GF-D8 (cell line): ENCODE measurements around the gene HPSE2.
"Not testable (repeated sequence)": the region's sequence is repeated elsewhere in the genome, so short reads cannot be mapped to it uniquely, and the experiment has no call there.

Experiments
- DNase-seq: peaks from one replicate; lab custom pipeline; 2025; lab: John Stamatoyannopoulos, UW

The HPSE2 gene

GRCh38 chr10:98919899-98920298 lies 315.8 kb downstream of the HPSE2 start:
- no peak for DNase-seq

DNA sequence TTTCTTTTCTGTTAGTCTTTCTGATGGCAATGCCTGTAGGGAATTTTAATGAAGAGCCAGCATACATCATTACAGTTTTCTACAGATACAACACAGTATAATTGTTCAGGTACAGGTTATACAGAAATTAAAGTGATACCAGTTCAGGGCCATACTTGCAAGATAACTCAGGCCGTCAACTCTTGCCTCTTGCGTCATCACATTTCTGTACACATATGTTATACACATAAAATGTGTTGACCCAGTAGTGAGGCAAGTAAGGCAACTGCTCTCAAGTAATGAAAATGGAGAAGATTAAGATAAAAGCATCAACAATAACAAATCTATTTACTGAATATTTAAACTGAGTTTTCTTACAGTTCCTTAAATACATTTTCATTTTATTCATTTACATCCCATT lies 317.8 kb downstream of the HPSE2 start:
- no peak for DNase-seq

- DNase-seq, result no peak
These were observed 319.0 kb downstream of the HPSE2 start for GRCh38 chr10:98916526-98917125.

DNA sequence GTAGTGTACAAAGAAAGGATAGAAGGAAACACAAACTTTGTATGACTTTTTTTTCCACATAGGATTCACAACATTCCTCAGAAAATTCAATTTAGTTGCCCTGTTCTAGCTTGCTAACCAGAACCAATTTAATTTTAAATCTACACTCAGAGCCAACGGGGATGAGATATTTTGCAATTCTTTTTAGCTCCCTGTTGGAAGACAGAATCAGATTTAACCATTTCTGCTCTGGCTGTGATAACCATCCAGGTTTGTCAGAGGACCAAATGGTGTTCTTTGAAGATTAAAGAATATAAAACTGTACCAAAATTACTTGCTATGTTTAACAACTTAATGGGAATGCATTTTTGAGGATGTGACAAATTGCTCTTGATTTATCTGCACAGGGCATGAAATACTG lies 319.7 kb downstream of the HPSE2 start:
- no peak for DNase-seq

DNA sequence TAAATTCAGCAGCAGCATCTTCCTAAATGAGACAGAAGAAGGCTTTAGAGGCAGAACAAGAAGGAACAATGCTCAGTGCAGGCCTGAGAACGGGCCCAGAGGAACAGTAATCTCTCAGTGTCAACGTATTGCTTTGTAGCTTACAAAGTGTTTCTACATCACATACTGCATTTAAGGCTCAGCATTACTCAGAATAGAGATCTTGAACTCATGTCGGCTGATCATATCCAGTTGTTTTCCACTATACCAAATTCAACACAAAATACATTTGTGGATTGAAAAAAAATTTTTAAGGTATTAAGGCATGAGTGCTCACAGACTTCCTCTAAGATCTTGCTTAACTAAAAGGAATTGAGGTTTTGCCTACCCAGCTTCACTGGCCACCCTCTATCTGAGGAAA lies 325.1 kb downstream of the HPSE2 start:
- no peak for DNase-seq

- no peak for DNase-seq
These were observed 325.6 kb downstream of the HPSE2 start for GRCh38 chr10:98910048-98910447.

- DNase-seq, result no peak
These were observed 326.8 kb downstream of the HPSE2 start for GRCh38 chr10:98908868-98909267.

DNA sequence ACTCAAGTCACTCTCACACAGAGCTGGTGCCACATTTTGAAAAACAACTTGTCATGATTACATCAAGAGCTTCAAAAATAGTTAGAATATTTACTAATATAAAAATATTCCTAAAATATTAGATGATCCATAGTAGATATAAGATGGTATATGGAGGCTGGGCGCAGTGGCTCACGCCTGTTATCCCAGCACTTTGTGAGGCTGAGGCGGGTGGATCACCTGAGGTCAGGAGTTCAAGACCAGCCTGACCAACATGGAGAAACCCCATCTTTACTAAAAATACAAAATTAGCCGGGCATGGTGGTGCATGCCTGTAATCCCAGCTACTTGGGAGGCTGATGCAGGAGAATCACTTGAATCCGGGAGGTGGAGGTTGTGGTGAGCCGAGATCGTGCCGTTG lies 327.4 kb downstream of the HPSE2 start:
- not testable (repeated sequence) for DNase-seq

- DNase-seq, result no peak
These were observed 334.1 kb downstream of the HPSE2 start for GRCh38 chr10:98901441-98902110.

- no peak for DNase-seq
These were observed 336.6 kb downstream of the HPSE2 start for GRCh38 chr10:98899018-98899417.

- no peak for DNase-seq
These were observed 343.1 kb downstream of the HPSE2 start for GRCh38 chr10:98892523-98892922.

GRCh38 chr10:98886686-98887085 lies 349.0 kb downstream of the HPSE2 start:
- DNase-seq, result no peak

DNA sequence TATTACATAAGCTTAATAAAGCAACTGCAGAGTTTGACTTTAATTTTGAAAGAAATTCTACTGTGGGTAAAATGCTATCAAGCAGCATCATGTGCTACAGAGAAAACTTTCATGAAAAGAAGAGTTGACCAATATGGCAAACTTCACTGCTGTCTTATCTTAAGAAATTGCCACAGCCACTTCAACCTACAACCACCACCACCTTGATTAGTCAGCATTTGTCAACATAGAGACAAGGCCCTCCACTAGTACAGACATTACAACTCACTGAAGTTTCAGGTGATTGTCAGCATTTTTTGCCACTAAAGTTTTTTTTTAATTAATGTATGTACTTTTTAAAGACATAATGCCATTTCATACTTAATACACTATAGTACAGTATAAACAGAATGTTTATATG lies 350.3 kb downstream of the HPSE2 start:
- no peak for DNase-seq

DNA sequence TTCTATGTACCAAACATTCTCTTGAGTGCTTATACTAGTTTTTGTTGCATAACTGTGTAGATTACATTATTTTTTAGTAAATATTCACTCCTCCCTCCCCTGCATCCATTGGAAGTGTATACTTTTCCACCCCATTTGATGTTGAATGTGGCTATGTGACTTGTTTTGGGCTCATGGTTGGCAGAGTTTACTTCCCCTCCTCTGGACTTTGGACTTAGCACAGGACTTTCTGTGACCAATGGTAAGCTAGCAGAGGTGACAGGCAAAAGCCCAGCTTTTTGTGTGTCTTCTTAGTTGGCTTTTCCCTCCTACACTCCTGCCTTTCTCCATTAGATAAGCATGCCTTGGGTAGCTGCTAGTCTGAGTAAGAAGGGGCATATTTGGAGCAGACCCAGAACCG lies 353.9 kb downstream of the HPSE2 start:
- DNase-seq, result no peak

- DNase-seq, result no peak
These were observed 354.7 kb downstream of the HPSE2 start for GRCh38 chr10:98880971-98881370.

DNA sequence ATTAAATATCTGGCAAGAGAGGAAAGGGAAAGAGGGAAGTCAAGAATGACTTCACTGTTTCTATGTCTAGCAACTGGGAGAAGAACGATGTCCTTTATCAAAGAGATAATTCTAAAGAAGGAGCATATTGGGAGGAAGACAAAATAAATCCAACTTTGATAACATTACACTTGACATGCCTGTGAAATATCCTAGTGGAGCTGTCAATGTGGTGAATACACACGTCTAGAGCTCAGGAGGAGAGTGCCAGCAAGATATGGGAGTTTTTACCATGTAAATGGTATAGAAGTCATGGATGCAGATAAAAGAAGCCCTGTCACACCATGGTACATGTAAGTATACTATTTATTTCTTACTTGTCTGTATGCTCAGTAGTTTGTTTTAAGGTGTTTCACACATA lies 356.7 kb downstream of the HPSE2 start:
- DNase-seq, result no peak

- no peak for DNase-seq
These were observed 357.2 kb downstream of the HPSE2 start for GRCh38 chr10:98878418-98878817.

DNA sequence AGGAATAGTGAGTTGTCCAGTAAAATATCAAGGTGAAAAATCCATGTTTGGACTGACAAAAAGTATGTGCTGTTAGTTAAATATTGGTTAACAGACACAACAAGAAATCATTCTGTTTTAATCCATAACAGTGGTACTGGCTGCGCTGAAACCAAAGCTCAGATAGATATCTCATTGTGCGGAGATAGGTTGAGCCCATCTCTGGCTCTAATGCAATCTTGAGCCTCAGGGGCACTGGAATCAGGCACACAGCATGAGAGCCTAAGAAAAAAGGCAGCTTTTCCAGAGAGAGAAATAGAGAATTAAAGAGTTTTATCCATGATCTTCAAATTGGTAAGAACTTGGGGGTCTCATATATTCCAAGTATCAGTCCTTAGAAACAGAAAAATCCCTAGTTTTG lies 373.7 kb downstream of the HPSE2 start:
- no peak for DNase-seq

- no peak for DNase-seq
These were observed 377.1 kb downstream of the HPSE2 start for GRCh38 chr10:98858525-98858924.

DNA sequence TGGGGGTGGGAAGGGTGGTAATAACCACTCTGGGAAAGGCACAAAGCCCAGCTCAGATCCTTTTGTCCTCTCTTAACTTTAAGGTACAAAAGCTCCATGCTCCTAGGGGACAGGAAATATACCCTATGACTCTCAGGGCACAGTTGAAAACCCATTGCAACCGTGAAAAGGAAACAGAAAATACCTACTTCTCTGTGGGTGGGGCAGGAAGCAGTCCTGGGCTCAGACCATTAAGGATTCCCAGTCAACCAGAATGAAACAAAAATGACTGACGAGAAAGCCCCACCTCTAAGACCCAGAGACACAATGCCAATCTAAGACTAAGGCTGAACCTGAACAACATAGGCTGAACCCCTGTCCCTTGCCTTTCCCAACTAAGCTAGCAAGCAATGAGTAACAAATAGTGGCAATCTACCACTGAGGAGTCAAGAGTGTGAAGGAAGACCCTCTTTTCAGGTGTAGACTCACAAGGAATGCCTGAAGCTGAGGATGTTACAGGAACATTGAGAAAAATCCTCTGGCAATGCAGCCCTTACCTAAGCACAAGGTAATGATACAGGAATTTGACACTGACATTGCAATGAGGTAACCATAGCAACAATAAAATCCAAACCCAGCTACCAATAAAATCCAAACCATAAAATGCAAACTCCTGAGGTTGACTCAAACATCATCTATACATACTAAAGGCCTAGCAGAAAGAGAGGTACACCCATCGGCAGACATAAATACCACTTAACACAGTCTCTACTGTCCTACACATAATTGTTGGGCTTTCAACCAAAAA lies 380.1 kb downstream of the HPSE2 start:
- DNase-seq, result no peak

DNA sequence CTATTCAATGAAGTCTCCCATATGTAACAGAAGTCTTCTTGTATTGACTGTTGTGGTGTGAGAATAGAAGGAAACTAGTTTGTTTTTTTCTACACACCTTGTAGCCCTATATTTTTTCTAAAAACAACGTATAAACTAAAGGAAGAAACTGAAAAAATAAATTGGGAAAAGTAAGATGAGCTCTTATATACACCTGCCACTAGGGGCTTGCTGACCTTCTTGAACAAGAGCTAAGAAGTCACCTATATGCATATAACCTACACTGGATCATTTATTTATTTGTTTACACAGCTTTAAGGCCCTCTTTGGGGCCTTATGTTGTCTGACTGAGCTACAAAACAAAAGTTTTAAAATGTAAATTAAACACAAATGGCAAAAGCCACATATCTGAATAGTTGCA lies 383.0 kb downstream of the HPSE2 start:
- no peak for DNase-seq

GRCh38 chr10:98848361-98848760 lies 387.3 kb downstream of the HPSE2 start:
- DNase-seq, result no peak

- no peak for DNase-seq
These were observed 388.9 kb downstream of the HPSE2 start for GRCh38 chr10:98846787-98847186.
